PFSK-1 (cell line): ENCODE measurements around the gene COX4I2.

Experiments
- FOXP2 ChIP-seq: optimal IDR thresholded peaks from 2 replicates; pipeline ENCODE3; 2011; ENCODE audit warnings: borderline replicate concordance, control low read depth, inconsistent platforms; ENCODE audit not compliant: insufficient read depth; ENCODE audit errors: extremely low read length, extremely low read depth
- POLR2AphosphoS5 ChIP-seq: IDR thresholded peaks from 2 replicates; pipeline ENCODE4 v1.6.1; 2012; ENCODE audit warnings: low read depth, mild to moderate bottlenecking, control low read depth, low read length, moderate library complexity
- SIN3A ChIP-seq: IDR thresholded peaks from 2 replicates; pipeline ENCODE4 v1.6.1; 2012; ENCODE audit warnings: mild to moderate bottlenecking, low read length, moderate library complexity, borderline replicate concordance; ENCODE audit not compliant: insufficient read depth
- TAF1 ChIP-seq: IDR thresholded peaks from 2 replicates; pipeline ENCODE4 v1.6.1; 2012; ENCODE audit warnings: low read length, control low read depth, borderline replicate concordance; ENCODE audit not compliant: insufficient read depth
- TF ChIP-seq, protein P1 (sequence below), 2 experiments: IDR thresholded peaks; 2 replicates each; pipeline versions ENCODE4 v1.6.1 to v1.8.0; 2011 to 2012; ENCODE audit warnings: low read depth in 2 of 2, low read length in 2 of 2, control low read depth in 1 of 2, inconsistent platforms in 1 of 2, mild to moderate bottlenecking in 1 of 2, moderate library complexity in 1 of 2; ENCODE audit not compliant: insufficient read depth in 1 of 2

COX4I2 gene

DNA sequence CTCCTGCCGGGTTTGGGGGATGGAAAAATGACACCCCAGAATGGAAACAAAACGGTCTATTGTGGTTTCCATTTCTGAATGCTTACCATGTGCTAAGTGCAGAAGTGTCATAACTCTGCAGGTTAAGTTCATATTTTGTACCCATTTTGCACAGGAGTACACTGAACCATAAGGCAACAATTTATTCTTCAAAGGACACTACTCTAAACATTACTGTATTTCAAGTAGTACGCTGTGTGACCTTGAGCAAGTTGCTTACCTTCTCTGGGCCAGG, 42.4 kb upstream of the COX4I2 start:
- TF ChIP-seq FOXP2 (no peak), SIN3A (no peak), TAF1 (no peak), POLR2AphosphoS5 (no peak)
- TF ChIP-seq, protein P1, sequence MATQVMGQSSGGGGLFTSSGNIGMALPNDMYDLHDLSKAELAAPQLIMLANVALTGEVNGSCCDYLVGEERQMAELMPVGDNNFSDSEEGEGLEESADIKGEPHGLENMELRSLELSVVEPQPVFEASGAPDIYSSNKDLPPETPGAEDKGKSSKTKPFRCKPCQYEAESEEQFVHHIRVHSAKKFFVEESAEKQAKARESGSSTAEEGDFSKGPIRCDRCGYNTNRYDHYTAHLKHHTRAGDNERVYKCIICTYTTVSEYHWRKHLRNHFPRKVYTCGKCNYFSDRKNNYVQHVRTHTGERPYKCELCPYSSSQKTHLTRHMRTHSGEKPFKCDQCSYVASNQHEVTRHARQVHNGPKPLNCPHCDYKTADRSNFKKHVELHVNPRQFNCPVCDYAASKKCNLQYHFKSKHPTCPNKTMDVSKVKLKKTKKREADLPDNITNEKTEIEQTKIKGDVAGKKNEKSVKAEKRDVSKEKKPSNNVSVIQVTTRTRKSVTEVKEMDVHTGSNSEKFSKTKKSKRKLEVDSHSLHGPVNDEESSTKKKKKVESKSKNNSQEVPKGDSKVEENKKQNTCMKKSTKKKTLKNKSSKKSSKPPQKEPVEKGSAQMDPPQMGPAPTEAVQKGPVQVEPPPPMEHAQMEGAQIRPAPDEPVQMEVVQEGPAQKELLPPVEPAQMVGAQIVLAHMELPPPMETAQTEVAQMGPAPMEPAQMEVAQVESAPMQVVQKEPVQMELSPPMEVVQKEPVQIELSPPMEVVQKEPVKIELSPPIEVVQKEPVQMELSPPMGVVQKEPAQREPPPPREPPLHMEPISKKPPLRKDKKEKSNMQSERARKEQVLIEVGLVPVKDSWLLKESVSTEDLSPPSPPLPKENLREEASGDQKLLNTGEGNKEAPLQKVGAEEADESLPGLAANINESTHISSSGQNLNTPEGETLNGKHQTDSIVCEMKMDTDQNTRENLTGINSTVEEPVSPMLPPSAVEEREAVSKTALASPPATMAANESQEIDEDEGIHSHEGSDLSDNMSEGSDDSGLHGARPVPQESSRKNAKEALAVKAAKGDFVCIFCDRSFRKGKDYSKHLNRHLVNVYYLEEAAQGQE (IDR thresholded peaks at IDR 0.05; ENCODE audit: insufficient read depth in 1 of 2, low read depth in 2 of 2, low read length in 2 of 2) = no peak

DNA sequence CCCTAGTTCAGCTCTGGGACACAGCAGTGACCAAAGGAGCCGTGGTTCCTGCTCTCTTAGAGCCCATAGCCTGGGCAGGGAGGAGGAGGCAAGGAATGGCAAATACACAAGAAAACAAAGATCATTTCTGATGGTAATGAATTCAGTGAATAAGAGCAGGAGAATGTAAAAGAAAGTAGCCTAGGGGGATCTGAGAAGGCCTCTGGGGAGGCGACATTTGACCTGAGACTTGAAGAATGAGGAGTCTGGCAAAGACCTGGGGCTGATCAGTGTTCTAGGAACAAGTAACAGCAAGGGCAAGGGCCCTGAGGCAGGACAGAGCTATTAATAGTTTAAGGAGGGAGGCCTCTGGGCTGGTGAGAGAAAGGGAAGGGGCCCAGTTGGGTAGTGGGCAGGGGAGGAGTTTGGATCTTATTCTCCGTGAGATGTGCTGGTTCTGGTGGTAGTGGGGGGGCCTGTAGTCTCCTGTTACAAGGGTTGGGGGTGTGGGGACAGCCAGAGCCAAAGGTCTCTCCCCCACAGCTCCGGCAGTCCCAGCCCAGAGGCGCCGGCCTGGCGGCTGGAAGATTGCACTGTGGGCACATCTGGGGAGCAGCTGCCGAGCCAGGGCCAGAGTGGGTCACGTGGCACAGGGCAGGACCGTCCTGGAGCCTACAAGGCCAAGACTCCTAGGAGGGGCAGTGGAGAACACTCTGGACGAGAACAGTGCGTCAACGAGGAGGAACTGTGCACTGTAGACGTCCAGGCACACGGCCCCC, 41.9 kb upstream of the COX4I2 start:
- peak; percentile 47; the same call in 1 of the 2 replicates for TF ChIP-seq SIN3A
- TF ChIP-seq, protein P1 (IDR thresholded peaks at IDR 0.05; ENCODE audit: insufficient read depth in 1 of 2, low read depth in 2 of 2, low read length in 2 of 2) = peak; percentile 6 to 53; a peak in 1 of 4 replicates
- TF ChIP-seq FOXP2 = peak; percentile 94
- TF ChIP-seq TAF1 = peak; percentile 66; the same call in 1 of the 2 replicates
- peak; percentile 86 for TF ChIP-seq POLR2AphosphoS5

DNA sequence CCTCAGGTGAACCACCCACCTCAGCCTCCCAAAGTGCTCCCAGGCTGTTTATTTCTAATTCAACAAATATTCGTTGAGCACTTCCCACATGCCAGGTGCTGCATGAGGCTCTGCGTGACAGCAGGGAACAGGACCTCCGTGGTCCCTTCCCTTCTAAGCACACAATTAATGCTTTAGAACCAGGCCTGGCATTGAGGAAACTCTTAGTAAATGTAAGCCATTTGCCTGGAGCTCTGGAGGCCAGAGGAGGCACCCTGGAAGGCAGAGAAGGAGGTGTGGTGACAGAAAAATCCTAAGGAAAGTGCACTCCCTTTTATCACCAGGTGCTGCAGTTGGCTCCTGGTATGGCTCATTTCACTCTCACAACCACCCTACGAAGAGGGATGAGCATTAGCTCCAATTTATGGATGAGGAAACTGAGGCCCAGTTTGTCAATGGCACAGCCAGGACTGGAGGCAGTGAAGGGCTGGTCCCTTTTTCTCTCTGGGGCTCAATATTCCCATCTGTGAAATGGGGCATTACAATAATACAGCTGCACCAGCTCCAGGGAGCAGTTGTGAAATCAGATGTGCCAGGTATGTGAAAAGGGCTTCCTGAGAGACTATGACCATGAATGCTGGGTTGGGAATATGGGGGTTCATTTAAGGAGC, 40.8 kb upstream of the COX4I2 start:
- no peak for TF ChIP-seq TAF1
- TF ChIP-seq, protein P1 (IDR thresholded peaks at IDR 0.05; ENCODE audit: insufficient read depth in 1 of 2, low read depth in 2 of 2, low read length in 2 of 2) = no peak
- no peak for TF ChIP-seq FOXP2
- TF ChIP-seq POLR2AphosphoS5 = no peak
- no peak for TF ChIP-seq SIN3A

DNA sequence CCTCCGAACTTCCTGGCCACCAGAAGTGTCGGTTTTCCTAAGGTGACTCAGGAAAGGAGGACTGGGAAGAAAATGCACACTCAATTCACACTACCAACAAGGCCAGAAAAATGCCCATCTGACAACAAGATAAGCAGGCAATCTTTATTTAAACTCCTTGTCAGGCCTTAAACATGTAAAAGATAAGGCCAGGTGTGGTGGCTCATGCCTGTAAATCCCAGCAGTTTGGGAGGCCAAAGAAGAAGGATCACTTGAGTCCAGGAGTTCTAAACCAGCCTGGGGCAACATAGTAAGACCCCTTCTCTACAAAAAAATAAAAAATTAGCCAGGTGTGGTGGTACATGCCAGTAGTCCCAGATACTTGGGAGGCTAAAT, 40.2 kb upstream of the COX4I2 start:
- TF ChIP-seq SIN3A (no peak), FOXP2 (no peak), TAF1 (no peak), POLR2AphosphoS5 (no peak)
- TF ChIP-seq, protein P1 (IDR thresholded peaks at IDR 0.05; ENCODE audit: insufficient read depth in 1 of 2, low read depth in 2 of 2, low read length in 2 of 2) = no peak
